NK-92 (cell line): Measurements from ENCODE around the gene RACGAP1.
"Not testable (repeated sequence)": the region's sequence is repeated elsewhere in the genome, so short reads cannot be mapped to it uniquely, and the experiment has no call there.

ENCODE experiments used
- DNase-seq: peaks from one replicate; lab custom pipeline; 2025; ENCODE audit not compliant: unreplicated experiment; lab: John Stamatoyannopoulos, UW

The RACGAP1 gene

DNA sequence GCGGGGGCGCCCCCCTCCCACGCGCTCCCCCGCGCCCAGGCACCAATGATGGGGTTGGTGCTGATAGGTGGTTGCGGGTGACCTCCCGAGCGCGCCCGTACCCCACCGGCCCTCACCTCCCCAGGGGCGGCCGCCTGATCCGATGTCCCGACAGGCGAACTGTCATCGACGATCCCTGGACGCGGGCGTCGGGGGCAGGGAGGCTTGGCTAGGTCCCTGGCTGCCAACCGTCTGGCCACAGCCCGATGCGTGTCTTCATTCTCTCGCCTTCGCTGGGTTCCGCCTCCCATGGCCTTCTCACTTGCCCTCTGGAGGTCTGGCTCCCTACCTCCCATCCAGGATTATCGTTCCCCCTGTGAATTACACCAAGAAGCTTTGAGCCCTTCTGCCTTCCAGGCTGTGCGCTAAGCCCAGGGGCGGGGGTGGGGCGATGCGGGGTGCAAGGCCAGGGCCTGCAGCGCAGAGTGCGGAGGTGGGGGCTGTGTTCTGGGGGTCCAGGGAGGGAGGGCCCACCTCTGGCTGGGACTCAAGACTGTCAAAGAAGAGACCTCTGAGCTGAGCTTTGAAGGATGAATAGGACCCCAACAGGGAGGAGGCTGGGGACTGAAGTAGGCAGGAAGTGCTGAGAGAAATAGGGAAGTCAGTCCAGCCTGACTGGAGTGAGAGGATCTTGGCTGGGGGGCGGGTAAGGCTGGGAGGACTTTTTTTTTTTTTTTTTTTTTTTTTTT lies 7.7 kb upstream of the RACGAP1 start:
- no peak for DNase-seq

DNA sequence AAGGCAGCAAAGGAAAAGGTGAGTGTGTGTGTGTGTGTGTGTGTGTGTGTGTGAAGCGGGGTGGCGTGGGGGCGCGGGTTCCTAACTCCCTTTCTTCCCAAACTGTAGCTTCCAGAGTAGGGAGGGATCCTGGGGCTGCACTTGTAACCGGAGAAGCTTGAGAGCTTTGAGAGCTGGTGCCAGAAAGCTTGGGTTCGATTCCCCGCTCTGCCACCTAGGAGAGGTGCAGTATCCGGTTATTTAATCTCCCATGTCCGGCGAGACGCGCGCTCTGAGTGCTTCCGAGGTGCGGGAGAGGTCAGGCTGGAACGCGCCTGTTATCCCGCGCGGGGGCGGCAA lies 7.2 kb upstream of the RACGAP1 start:
- DNase-seq: no peak

DNA sequence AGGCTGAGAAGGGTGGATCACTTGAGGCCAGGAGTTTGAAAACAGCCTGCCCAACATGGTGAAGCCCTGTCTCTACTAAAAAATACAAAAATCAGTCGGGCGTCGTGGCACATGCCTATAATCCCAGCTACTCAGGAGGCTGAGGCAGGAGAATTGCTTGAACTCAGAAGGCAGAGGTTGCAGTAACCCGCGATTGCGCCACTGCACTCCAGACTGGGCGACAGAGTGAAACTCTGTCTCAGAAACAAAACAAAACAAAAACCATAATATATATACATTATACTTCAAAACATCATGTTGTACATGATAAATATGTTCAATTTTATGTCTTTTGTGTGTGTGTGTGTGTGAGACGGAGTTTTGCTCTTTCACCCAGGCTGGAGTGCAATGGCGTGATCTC lies 5.2 kb upstream of the RACGAP1 start:
- DNase-seq: not testable (repeated sequence)

DNA sequence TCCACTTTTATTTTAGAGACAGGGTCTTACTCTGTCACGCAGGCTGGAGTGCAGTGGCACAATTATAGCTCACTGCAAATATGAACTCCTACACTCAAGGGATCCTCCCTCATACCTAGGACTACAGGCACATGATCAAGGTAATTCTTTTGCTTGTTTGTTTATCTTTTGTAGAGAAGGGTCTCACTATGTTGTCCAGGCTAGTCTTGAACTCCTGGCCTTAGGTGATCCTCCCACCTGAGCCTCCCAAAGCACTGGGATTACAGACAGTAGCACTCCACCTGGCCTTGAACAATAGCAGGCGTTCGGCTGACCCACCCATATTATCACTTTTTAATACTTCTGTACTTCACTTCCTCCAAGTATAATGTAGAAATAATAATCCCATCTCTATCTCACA lies 1.4 kb upstream of the RACGAP1 start:
- DNase-seq: no peak

DNA sequence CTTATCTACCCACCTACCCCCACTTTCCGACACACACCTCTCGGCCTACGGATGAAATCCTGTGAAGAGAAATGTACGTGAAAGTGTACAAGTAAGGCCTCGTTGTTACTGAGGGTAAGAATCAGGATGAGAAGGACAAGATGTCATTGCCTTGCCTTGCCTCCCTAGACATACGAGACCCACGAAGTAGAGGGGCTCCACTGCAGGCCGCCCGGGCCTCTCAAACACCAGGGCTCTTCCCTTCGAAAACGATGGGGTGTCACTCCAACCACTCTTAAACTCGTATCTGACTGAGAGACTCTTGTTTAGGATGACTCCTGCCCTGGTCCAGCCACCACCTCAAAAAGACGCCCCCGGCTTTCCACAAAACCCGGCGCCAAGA lies 498 bp downstream of the RACGAP1 start:
- DNase-seq: no peak

DNA sequence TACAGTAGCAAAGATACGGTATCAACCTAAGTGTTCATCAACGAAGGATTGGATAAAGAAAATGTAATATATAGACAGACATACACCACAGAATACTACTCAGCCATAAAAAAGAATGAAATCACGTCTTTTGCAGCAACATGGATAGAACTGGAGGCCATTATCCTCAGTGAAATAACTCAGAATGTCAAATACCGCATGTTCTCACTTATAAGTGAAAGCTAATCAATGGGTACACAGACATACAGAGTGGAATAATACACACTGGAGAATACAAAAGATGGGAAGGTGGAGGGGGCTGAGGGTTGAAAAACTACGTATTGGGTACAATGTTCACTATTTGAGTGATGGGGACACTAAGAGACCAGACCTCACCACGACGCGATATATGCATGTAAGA lies 1.1 kb downstream of the RACGAP1 start:
- DNase-seq: no peak

DNA sequence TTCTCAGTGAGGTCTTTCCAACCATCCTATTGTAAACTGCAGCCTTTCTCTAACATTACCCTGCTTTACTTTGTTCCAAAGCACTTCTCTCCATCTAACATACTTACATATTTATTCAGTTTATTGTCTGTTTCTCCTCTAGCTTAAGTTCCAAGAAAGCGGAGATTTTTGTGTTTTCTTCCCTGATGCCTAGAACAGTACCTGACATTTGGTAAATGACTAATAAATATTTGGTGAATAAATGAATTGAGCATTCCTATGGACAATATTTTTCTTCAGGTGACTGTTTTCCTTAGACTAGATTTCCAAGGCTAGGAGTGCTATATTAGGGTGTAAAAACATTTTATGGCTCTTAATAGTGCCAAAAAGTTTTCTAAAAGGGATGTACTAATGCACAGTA lies 2.4 kb downstream of the RACGAP1 start:
- no peak for DNase-seq

DNA sequence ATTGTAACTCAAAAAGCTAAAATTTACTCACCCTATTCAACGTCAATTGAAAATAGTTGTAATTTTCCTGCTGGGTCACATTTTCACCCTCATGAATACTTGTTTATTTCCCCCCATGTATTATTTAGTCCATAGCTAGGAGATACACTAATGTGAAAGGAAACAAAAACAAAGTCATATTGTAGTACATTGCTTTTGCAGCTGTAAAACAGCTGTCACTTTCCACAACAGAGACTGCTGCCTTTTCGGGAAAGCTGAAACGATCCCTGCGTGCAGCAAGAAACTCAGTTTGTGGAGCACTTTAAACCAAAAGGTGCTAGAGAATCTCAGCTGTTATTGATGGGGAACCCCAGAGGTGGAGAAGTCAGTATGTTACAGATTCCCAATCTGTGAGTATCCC lies 4.3 kb downstream of the RACGAP1 start:
- no peak for DNase-seq

DNA sequence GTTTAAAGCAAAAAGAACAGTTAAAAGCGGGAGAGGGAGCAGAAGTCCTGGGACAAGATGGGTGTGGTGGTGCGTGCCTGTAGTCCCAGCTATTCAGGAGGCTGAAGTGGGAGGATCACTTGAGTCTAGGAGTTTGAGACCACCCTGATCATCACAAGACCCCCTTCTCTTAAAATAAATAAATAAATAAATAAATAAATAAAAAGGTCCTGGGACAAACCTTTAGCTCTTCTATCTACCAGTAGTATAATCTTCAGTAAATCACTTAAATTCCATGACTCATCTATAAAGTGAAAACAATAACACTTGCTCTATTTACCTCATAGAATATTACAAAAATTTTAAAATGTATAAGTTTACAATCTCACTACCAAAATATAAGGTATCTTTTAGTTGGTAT lies 5.8 kb downstream of the RACGAP1 start:
- DNase-seq: no peak

DNA sequence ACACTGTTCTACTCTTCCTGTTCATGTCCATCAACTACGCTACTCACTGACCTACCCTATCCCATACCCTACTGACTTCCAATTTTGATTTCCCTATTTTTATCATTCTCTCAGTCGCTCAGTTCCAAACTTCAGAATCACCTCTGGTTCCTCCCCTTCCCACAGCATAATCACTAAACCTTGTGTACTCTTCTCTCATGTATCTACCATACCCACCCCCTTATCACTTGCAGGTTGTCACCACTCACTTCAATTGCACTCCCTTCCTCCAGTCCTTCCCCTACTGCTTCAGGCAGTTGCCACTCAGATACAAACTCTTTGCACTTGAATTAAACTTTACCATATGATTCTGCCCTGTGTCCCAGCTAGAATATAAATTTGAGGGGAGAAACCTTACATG lies 6.3 kb downstream of the RACGAP1 start:
- DNase-seq: no peak

DNA sequence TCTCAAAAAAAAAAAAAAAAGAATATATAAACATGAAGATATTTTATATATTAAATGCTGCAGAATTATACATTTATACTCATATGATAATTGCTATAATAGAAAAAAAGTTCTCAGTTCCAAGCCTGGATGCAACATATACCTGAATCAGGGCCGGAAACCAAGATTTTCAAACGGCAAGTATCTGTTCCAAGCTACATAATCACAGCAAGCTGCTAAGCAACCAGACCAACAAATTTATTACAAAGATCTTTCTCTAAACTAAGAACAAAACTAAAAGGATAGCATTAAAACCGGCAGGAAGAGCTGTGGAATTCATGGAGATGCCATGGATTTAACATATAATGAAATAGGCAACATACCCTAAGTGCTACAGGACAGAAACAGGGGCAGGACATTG lies 7.1 kb downstream of the RACGAP1 start:
- no peak for DNase-seq

DNA sequence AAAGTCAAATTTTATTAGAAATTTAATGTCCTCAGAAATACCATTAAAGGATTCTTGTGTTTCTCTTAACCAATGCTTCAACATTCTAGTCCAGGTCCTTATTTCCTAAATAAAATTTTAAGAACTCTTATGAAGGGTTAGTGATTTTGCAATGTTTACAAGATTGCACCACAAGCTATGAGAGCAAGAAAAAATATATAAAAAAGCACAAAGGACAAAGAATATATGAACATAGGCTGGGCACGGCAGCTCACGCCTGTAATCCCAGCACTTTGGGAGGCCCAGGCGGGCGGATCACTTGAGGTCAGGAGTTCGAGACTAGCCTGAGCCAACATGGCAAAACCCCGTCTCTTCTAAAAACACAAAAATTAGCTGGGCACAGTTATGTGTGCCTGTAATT lies 7.7 kb downstream of the RACGAP1 start:
- DNase-seq: no peak

DNA sequence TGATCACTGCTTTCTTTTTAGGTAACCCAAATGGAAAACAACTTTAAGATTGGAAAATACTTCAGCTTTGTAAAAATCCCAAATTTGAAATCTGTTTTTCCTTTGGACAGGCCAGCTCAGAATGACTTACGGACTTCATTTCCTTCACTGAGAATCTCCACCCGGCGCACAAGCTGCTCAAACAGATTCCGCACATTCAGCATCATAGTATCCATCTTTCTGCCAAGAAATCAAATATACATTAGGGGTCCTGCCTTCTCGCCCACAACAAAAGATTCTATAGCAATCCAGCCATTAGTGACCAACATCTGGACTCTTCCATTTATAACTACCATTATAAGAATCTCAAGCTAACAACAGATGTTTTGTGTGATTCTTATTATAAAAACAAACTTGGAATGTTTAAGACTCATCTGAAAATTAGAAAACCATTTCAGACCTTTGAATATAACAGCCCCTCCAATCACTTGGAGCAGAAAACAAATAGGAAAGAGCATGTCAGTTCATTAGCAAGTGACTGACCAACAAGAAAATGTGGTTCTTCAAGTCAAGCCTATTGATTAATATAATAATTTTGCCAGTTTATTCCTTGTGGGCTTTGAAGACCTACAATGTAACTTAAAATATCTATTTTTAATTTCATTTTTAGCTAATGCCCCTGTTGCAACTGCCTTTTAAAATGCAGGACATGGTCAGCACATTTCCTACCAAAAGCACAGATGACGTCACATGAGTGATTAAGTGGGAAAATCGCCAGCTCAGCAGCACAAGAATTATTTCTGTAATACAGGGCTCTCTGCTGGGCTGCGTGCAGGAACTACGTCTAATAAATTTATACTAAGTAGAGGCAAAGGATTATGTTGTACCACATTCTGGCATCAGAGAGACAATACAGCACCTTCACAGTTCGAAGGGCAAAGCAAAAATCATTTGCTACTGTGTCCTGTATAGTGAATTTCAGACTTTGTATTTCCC lies 8.5 kb downstream of the RACGAP1 start:
- no peak for DNase-seq

DNA sequence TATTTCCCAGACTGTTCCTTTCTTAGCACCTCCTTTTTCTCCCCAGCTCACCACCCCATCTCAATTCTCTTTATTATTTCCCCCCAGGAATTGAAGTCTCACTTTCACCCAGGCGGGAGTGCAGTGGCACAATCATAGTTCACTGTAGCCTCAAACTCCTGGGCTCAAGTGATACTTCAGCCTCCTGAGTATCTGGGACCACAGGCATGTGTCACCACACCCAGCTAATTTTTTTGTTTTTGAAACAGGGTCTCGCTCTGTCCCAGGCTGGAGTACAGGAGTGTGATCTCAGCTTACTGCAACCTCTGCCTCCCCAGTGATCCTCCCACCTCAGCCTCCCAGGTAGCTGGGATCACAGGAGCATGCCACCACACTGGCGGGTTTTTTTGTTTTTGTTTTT lies 11.0 kb downstream of the RACGAP1 start:
- no peak for DNase-seq

DNA sequence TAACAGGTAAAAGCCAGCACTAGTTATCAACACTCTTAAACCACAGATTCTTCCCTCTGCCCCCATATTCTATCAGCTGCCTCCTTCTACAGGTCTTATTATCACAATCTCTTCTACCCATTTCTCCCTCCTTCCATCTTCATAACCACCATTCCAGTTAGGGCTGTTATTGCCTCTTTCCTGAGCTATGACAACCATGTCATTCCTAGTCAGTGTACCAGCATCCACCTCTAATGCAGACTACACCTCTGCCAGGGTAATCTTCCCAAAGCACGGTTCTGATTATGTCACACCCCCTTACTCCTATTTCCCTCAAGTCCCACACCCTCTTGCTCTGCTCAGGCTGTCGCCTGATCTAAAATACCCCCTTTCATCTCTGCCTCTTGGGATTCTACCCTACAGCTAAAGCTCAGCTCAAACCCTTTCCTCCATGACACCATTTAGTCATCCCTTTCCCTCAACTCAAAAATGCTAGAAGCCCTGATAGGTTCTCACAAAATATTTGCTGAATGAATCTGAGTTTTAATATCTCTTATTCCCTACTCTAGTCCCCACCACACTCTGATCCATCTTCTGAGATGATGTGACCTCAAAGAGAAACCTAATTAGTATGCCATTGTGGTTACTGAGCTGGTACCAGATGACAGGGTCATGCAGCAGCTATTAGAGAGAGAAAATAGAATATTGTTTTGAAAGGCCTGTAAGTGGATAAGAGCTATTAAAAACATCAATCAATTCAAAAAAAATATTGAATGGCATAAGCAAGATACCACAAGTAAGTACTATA lies 11.7 kb downstream of the RACGAP1 start:
- no peak for DNase-seq

DNA sequence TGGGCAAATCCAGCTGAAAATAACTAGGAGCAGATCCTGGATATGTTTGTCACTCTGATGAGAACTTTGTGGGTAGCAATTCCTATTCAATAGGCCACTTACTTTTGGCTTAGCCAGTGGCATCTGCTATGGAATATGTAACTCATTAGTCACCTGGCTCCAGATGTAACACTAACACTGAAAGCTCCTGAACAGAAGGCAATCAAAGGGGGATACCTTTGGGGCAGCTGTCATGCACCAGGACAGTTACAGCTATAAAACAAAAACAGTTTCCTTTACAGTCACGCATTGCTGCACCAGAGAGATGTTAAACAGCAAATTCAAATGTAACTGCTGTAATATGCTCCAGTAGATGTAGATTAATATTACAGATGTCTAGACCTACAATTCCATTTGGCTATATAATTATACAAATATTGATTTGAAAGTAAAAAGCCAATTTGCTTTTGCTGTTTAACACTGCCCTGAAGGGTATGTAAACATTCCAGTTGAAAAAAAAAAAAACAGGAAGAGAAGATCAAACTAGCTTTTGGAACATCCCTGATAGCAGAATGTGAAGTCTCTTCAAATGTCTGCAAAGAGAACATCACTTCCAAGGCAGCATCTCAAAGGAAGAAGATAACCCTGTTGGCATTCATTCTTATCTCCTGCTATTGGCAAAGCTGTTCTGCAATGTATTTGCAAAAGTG lies 18.4 kb downstream of the RACGAP1 start:
- DNase-seq: no peak

DNA sequence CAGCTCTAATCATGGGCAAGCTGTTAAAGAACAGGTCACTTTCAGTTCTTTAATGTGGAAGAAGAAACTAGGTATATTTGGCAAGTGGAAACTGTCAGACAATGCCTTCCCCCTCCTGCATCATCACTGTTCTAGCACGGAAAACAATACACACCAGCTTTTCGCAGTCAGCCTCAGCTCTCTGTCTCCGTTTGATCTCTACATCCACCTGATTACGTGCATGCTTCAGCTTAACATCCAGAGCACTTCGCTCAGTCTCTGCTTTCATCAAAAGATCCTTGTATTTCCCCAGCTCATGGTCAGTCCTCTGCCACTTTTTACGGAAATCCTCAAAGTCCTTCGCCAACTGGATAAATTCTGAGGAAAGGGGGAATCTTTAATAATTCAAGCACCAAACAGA lies 19.0 kb downstream of the RACGAP1 start:
- no peak for DNase-seq

DNA sequence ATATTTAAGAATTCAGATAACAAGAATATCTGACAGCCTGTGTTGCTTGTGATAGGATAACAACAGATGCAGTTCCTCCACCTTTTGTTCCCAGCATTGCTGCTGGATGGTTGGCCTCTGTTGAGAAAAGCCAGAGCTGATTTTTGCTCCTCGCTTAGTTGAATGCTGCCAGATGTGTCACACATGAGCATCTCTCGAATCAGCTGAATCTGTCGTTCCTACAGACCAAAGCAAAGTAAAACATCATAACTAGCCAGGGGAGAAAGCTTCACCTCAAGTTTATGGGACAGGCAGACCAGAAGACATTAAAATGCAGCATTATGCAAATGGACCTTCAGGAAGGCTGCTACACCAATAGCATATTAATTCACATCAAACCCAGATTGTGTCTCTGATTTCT lies 20.1 kb downstream of the RACGAP1 start:
- no peak for DNase-seq

DNA sequence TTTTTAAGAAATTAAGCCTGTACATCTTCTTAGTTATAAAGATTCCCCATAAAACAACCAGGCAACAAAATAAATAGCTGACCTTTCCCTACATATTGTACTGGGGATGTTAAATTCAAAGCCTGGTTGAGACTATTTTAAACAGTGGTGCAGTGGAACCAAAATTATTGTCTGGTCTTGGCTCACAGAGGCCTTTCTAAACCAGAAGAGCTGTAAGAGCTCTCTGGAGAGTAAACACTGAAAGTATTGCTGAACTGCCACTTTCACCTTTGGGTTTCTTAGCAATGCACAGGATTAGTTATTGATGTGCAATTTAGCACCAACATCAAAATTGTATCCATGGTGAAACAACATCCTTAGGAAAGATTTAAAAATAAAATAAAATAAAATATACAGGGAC lies 20.6 kb downstream of the RACGAP1 start:
- DNase-seq: no peak

DNA sequence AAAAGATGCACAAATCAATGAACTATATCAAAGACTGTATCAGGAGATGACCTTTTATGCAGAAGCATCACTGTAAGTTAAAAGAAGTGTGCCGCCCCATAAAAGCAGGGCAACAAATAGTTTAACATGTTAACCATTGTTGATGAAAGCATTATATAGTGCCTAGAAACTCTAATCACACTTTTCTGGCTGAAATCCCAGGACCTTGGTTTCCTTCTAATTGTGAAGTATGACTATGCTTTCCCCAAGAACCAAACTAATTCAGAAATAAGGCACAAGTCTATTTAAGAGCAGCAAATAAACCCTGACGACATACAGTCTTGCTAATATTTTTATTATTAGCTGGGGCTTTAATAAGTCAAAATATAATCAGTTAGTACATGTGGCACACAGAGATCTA lies 21.7 kb downstream of the RACGAP1 start:
- no peak for DNase-seq

DNA sequence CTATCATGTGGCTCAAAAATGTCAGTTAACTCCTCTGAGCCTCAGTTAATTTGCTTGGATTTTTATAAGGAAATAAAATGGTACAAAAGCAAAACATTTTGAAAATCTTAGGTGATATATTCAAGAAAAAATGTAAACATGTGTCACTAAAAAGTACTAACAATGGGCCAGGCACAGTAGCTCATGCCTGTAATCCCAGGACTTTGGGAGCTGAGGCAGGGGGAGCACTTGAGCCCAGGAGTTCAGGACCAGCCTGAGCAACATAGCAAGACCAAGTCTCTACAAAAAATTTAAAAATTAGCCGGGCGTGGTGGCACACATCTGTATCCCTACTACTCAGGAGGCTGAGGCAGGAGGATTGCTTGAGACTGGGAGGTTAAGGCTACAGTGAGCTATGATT lies 26.8 kb downstream of the RACGAP1 start:
- DNase-seq: no peak
